ENCODE measurements around the gene SEMA5A.

The SEMA5A gene

GRCh38 chr5:9288234-9288633 is 257.6 kb downstream of the SEMA5A start:
- no peak overlapping the region for H3K27ac ChIP-seq (ENCODE audit: low read depth, low read length)
- no peaks in the 10 kb centered on the region for H3K79me2 ChIP-seq (ENCODE audit: control insufficient read depth, insufficient read depth, low read length)
- peaks cover 2% of the 10 kb centered on the region for H3K4me1 ChIP-seq (ENCODE audit: control insufficient read depth, low read depth, low read length)
- H3K36me3 ChIP-seq (ENCODE audit: control insufficient read depth, insufficient read depth, low read length), result no peaks in the 10 kb centered on the region
- WGBS (ENCODE audit: extremely low coverage, insufficient coverage, low lambda C conversion rate), result no CpG with 5 or more reads among the region's 7 CpGs
- H4K8ac ChIP-seq (ENCODE audit: low read depth, low read length), result no peak overlapping the region
- H3K23ac ChIP-seq (ENCODE audit: low read length), result no peak overlapping the region
- no peak overlapping the region for H4K5ac ChIP-seq (ENCODE audit: low read length)
- no peak overlapping the region for H3K18ac ChIP-seq (ENCODE audit: low read length)
- H3K27me3 ChIP-seq (ENCODE audit: insufficient read depth, low read length, poor library complexity), result no peaks in the 10 kb centered on the region
- no peak overlapping the region for H3K4me3 ChIP-seq (ENCODE audit: low read length)
- no peak overlapping the region for H2AK5ac ChIP-seq (ENCODE audit: low read length)
- no peak overlapping the region for H2BK15ac ChIP-seq (replicated peaks; ENCODE audit: low read depth)
- H3K79me1 ChIP-seq (ENCODE audit: low read length), result no peaks in the 10 kb centered on the region
- no peak overlapping the region for H3K9ac ChIP-seq (ENCODE audit: low read length)
- peak; percentile 60 for DNase-seq
- no peak overlapping the region for H2BK5ac ChIP-seq (ENCODE audit: low read length)
- no peak overlapping the region for H3K4me2 ChIP-seq (ENCODE audit: low read length)
- no peak overlapping the region for H3K56ac ChIP-seq (ENCODE audit: low read length)
- no peak overlapping the region for H2BK120ac ChIP-seq (ENCODE audit: low read depth, low read length)
- no peak overlapping the region for H3K4ac ChIP-seq (ENCODE audit: low read depth, low read length)

DNA sequence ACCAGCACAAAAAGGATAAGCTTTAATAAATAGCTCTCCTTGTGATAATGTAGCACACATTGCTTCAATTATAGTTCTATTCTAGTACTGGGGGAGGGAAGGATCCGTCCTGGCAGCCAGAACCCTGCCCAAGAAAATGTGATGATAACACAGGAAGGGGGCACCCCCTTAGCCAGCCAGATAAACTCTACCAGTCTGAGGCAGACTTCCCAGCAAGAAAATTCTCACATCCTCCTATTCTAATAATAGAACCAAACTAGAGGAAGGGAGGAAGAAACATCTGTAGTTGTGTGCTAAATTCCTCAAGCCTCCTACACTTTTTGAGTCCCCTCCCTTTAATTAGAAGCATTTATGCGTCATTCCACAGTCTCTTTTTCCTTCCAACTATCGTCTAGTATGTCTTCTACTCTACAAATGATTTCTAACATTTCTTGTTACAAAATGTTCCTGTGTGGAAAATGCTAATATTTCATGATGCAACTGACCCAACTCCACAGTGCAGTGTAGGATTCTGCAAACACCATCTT is 261.0 kb downstream of the SEMA5A start:
- H2BK15ac ChIP-seq (replicated peaks; ENCODE audit: low read depth), result no peak overlapping the region
- no peak overlapping the region for H2BK120ac ChIP-seq (ENCODE audit: low read depth, low read length)
- no peak overlapping the region for H4K5ac ChIP-seq (ENCODE audit: low read length)
- no peak overlapping the region for H3K4ac ChIP-seq (ENCODE audit: low read depth, low read length)
- H2BK5ac ChIP-seq (ENCODE audit: low read length), result no peak overlapping the region
- no peak overlapping the region for H2AK5ac ChIP-seq (ENCODE audit: low read length)
- H3K23ac ChIP-seq (ENCODE audit: low read length), result no peak overlapping the region
- no peaks in the 10 kb centered on the region for H3K27me3 ChIP-seq (ENCODE audit: insufficient read depth, low read length, poor library complexity)
- H3K4me1 ChIP-seq (ENCODE audit: control insufficient read depth, low read depth, low read length), result peaks cover 2% of the 10 kb centered on the region
- no peak overlapping the region for H3K4me3 ChIP-seq (ENCODE audit: low read length)
- H3K18ac ChIP-seq (ENCODE audit: low read length), result no peak overlapping the region
- no peak overlapping the region for H3K4me2 ChIP-seq (ENCODE audit: low read length)
- H3K79me1 ChIP-seq (ENCODE audit: low read length), result no peaks in the 10 kb centered on the region
- no peaks in the 10 kb centered on the region for H3K36me3 ChIP-seq (ENCODE audit: control insufficient read depth, insufficient read depth, low read length)
- H3K56ac ChIP-seq (ENCODE audit: low read length), result no peak overlapping the region
- H4K8ac ChIP-seq (ENCODE audit: low read depth, low read length), result no peak overlapping the region
- no peak for DNase-seq
- no peak overlapping the region for H3K27ac ChIP-seq (ENCODE audit: low read depth, low read length)
- no peaks in the 10 kb centered on the region for H3K79me2 ChIP-seq (ENCODE audit: control insufficient read depth, insufficient read depth, low read length)
- WGBS (ENCODE audit: extremely low coverage, insufficient coverage, low lambda C conversion rate), result no CpG with 5 or more reads among the region's 3 CpGs
- H3K9ac ChIP-seq (ENCODE audit: low read length), result no peak overlapping the region

DNA sequence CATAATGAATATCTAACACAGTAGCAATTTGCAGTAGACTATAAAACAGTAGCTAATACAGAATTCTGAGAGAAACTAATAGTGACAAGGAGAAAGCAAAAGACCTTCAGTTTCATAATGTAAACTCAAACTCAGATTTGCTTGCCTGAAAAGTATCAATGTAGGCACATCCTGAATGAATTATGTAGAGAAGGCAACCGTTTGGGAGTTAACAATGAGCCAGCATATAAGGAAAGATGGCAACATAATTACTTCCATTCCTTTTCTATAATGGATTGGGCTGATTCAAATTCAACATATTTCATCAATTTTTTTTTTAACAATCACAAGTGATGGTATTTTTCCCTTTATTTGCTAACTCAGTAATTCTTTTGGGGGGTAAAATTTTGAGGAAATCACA is 261.6 kb downstream of the SEMA5A start:
- no peak for DNase-seq
- Histone ChIP-seq H3K23ac (ENCODE audit: low read length) (no peak overlapping the region), H2BK15ac (replicated peaks; ENCODE audit: low read depth) (no peak overlapping the region), H3K18ac (ENCODE audit: low read length) (no peak overlapping the region), H3K56ac (ENCODE audit: low read length) (no peak overlapping the region), H3K79me1 (ENCODE audit: low read length) (no peaks in the 10 kb centered on the region), H3K27me3 (ENCODE audit: insufficient read depth, low read length, poor library complexity) (no peaks in the 10 kb centered on the region), H2BK5ac (ENCODE audit: low read length) (no peak overlapping the region), H3K4me3 (ENCODE audit: low read length) (no peak overlapping the region), H3K9ac (ENCODE audit: low read length) (no peak overlapping the region), H2BK120ac (ENCODE audit: low read depth, low read length) (no peak overlapping the region), H3K4me2 (ENCODE audit: low read length) (no peak overlapping the region), H4K8ac (ENCODE audit: low read depth, low read length) (no peak overlapping the region), H2AK5ac (ENCODE audit: low read length) (no peak overlapping the region), H4K5ac (ENCODE audit: low read length) (no peak overlapping the region), H3K4ac (ENCODE audit: low read depth, low read length) (no peak overlapping the region), H3K27ac (ENCODE audit: low read depth, low read length) (no peak overlapping the region), H3K4me1 (ENCODE audit: control insufficient read depth, low read depth, low read length) (peaks cover 2% of the 10 kb centered on the region), H3K36me3 (ENCODE audit: control insufficient read depth, insufficient read depth, low read length) (no peaks in the 10 kb centered on the region), H3K79me2 (ENCODE audit: control insufficient read depth, insufficient read depth, low read length) (no peaks in the 10 kb centered on the region)
- no CpG with 5 or more reads among the region's 1 CpG for WGBS (ENCODE audit: extremely low coverage, insufficient coverage, low lambda C conversion rate)

DNA sequence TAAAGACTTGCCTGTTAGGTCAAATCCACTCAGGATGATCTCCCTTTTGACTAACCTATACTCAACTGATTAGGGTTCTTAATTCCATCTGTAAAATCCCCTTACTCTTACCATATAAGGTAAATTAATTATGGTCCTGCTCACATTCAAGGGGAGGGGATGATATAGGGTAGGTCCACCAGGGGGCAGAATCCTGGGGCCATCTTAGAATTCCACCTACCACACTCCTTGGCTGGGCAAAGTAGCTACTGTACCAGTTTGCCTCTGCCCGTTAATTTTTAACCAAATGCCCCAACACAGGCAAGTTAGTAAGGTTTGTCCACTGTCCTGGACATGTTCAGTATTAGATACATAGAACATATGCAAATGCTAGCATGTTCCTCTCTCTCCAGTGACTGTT is 262.4 kb downstream of the SEMA5A start:
- H2AK5ac ChIP-seq (ENCODE audit: low read length), result no peak overlapping the region
- no peak overlapping the region for H2BK5ac ChIP-seq (ENCODE audit: low read length)
- H4K8ac ChIP-seq (ENCODE audit: low read depth, low read length), result no peak overlapping the region
- no peak overlapping the region for H3K9ac ChIP-seq (ENCODE audit: low read length)
- DNase-seq, result no peak
- no peak overlapping the region for H3K4ac ChIP-seq (ENCODE audit: low read depth, low read length)
- no peak overlapping the region for H4K5ac ChIP-seq (ENCODE audit: low read length)
- no peaks in the 10 kb centered on the region for H3K79me2 ChIP-seq (ENCODE audit: control insufficient read depth, insufficient read depth, low read length)
- no peak overlapping the region for H2BK15ac ChIP-seq (replicated peaks; ENCODE audit: low read depth)
- no peak overlapping the region for H3K56ac ChIP-seq (ENCODE audit: low read length)
- H3K27ac ChIP-seq (ENCODE audit: low read depth, low read length), result no peak overlapping the region
- H3K18ac ChIP-seq (ENCODE audit: low read length), result no peak overlapping the region
- no peak overlapping the region for H3K4me2 ChIP-seq (ENCODE audit: low read length)
- no CpG with 5 or more reads among the region's 1 CpG for WGBS (ENCODE audit: extremely low coverage, insufficient coverage, low lambda C conversion rate)
- H2BK120ac ChIP-seq (ENCODE audit: low read depth, low read length), result no peak overlapping the region
- H3K79me1 ChIP-seq (ENCODE audit: low read length), result no peaks in the 10 kb centered on the region
- no peak overlapping the region for H3K23ac ChIP-seq (ENCODE audit: low read length)
- H3K27me3 ChIP-seq (ENCODE audit: insufficient read depth, low read length, poor library complexity), result no peaks in the 10 kb centered on the region
- no peak overlapping the region for H3K4me3 ChIP-seq (ENCODE audit: low read length)
- no peaks in the 10 kb centered on the region for H3K36me3 ChIP-seq (ENCODE audit: control insufficient read depth, insufficient read depth, low read length)
- peaks cover 2% of the 10 kb centered on the region for H3K4me1 ChIP-seq (ENCODE audit: control insufficient read depth, low read depth, low read length)

- Histone ChIP-seq H3K79me2 (ENCODE audit: control insufficient read depth, insufficient read depth, low read length) (no peaks in the 10 kb centered on the region), H3K56ac (ENCODE audit: low read length) (no peak overlapping the region), H3K4me3 (ENCODE audit: low read length) (no peak overlapping the region), H3K27me3 (ENCODE audit: insufficient read depth, low read length, poor library complexity) (no peaks in the 10 kb centered on the region), H3K36me3 (ENCODE audit: control insufficient read depth, insufficient read depth, low read length) (no peaks in the 10 kb centered on the region), H4K5ac (ENCODE audit: low read length) (no peak overlapping the region), H3K9ac (ENCODE audit: low read length) (no peak overlapping the region), H2AK5ac (ENCODE audit: low read length) (no peak overlapping the region), H4K8ac (ENCODE audit: low read depth, low read length) (no peak overlapping the region), H3K4ac (ENCODE audit: low read depth, low read length) (no peak overlapping the region), H3K79me1 (ENCODE audit: low read length) (no peaks in the 10 kb centered on the region), H2BK5ac (ENCODE audit: low read length) (no peak overlapping the region), H2BK120ac (ENCODE audit: low read depth, low read length) (no peak overlapping the region), H3K4me2 (ENCODE audit: low read length) (no peak overlapping the region), H3K27ac (ENCODE audit: low read depth, low read length) (no peak overlapping the region), H2BK15ac (replicated peaks; ENCODE audit: low read depth) (no peak overlapping the region), H3K23ac (ENCODE audit: low read length) (no peak overlapping the region), H3K18ac (ENCODE audit: low read length) (no peak overlapping the region), H3K4me1 (ENCODE audit: control insufficient read depth, low read depth, low read length) (peaks cover 2% of the 10 kb centered on the region)
- no CpG with 5 or more reads among the region's 3 CpGs for WGBS (ENCODE audit: extremely low coverage, insufficient coverage, low lambda C conversion rate)
- DNase-seq, result no peak
Observed at GRCh38 chr5:9283021-9283420, 262.9 kb downstream of the SEMA5A start.

DNA sequence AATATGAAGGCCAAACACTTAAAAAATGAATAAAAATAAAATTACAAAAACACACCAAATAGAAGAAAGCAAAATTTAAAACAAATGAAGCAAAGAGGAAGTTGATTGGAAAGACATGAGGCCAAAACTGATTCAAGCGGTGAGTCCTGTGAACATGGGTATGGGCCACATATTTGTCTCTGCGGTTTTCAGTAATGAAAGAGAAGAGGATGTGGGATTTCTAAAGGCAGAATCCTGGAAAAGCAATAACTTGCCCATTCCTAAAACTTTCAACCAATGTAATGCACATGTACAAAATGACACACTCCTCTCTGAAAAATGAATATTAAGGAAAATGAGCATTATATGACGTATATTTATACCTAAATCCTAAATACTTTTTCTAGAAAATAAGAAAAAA is 263.7 kb downstream of the SEMA5A start:
- Histone ChIP-seq H4K5ac (ENCODE audit: low read length) (no peak overlapping the region), H3K23ac (ENCODE audit: low read length) (no peak overlapping the region), H3K4me1 (ENCODE audit: control insufficient read depth, low read depth, low read length) (peaks cover 2% of the 10 kb centered on the region), H3K27ac (ENCODE audit: low read depth, low read length) (no peak overlapping the region), H4K8ac (ENCODE audit: low read depth, low read length) (no peak overlapping the region), H3K4ac (ENCODE audit: low read depth, low read length) (no peak overlapping the region), H2BK5ac (ENCODE audit: low read length) (no peak overlapping the region), H3K18ac (ENCODE audit: low read length) (no peak overlapping the region), H3K27me3 (ENCODE audit: insufficient read depth, low read length, poor library complexity) (no peaks in the 10 kb centered on the region), H2AK5ac (ENCODE audit: low read length) (no peak overlapping the region), H2BK120ac (ENCODE audit: low read depth, low read length) (no peak overlapping the region), H3K36me3 (ENCODE audit: control insufficient read depth, insufficient read depth, low read length) (no peaks in the 10 kb centered on the region), H3K79me1 (ENCODE audit: low read length) (no peaks in the 10 kb centered on the region), H3K9ac (ENCODE audit: low read length) (no peak overlapping the region), H3K4me3 (ENCODE audit: low read length) (no peak overlapping the region), H3K4me2 (ENCODE audit: low read length) (no peak overlapping the region), H3K56ac (ENCODE audit: low read length) (no peak overlapping the region), H2BK15ac (replicated peaks; ENCODE audit: low read depth) (no peak overlapping the region), H3K79me2 (ENCODE audit: control insufficient read depth, insufficient read depth, low read length) (no peaks in the 10 kb centered on the region)
- no CpG with 5 or more reads among the region's 3 CpGs for WGBS (ENCODE audit: extremely low coverage, insufficient coverage, low lambda C conversion rate)
- DNase-seq, result no peak
